ENCODE data around the gene ACKR1.

Gene ACKR1

DNA sequence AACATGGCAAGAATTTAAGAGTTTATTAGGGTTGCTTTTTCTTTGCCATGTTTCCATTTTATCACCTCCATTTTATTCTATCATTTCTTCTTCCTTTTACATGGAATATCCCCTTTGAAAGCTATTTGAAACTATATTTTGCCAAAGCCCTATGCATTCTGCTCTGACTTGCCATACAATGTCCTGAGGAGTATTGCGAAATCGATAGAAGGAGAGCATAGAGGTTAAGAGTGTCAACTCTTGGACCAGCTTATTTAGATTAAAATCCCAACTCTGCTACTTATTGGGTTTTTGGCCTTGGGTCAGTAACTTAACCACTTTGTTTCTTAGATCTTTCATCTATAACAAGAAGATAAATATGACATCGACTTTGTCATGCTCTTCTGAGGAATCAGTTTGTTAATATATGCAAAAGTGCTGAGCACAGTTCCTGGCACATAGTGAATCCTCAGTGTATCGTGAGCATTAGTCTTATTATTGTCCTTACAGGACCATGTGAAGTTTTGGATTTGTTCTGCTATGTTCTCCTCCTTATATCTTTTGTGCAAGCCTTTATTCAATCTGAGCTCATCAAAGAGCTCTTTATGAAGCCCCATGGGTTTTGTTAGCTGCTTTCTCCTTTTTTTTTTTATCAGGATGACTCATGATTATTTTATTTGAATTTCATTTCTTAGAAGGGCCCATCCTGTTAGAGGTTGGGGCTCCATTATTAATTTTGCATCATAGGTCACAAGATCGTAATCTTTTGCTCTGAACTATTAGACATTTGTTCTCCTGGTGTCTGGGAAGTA lies 17.6 kb downstream of the ACKR1 start:
- no peak for DNase-seq (ENCODE audit: low read depth)

DNA sequence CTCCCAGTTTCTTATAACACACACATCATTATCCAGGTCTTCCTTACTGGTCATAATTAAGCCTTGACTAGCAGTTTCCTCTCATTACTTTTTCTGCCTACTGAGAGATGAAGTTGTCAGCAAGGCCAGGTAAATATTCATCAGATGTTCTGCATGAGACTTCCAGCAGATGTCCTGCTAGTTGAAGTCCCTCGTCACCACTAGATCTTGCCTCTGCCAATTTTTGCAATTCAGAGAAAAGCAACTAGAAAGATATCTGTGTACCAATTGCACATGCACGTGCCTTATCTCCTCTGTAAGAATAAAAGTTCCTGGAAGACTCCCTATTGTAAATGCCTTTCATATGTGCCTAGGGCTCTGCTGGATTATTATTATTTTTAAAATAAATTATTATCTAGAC lies 18.3 kb downstream of the ACKR1 start:
- DNase-seq (ENCODE audit: low read depth), result no peak

DNA sequence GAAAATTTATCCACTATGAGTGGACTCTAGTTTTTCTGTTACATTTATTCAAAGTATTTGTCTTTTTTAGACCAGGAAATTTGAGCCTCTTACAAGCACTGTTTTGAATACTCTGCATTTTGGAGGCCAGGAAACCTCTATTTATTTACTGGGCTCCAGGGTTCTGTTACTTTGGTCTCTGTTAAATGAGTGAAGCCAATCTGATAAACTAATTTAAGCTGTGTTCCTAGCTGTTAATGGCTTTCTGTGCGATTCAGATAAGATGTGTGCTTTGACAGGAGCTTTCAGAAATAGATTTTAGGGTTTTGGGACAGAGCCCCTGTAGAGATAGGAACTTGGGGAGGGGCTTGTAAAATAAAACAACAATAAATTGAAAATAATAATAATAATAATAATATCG lies 23.9 kb downstream of the ACKR1 start:
- no peak for DNase-seq (ENCODE audit: low read depth)

DNA sequence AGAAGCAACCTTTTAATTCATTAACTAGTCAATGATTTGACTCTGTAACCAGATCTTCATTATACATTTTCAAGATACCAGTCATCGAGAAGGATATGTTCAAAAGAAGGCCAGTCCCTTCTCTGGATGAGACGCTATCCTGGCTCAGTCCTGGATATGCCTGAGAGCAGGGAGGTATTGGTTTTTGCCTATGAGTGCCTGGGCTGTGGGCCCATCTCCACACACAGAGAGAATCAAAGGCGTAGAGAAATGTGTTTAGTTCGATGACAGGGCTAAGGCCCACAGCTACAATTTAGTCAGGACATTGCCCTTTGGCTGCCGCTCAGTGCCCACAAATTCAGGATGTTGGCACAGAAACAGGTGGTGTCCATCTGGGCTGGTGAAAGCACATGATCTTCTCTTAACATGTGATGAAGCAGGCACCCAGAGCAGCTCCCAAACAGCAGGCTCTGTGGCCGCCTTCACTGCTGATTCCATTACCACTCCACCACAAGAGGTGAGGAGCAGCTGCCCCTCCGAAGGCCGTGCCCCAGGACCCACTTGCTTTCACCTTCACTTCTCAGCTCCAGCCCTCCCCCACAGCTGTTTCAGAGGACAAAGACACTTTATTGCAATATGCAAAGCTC lies 24.7 kb downstream of the ACKR1 start:
- no peak for DNase-seq (ENCODE audit: low read depth)

DNA sequence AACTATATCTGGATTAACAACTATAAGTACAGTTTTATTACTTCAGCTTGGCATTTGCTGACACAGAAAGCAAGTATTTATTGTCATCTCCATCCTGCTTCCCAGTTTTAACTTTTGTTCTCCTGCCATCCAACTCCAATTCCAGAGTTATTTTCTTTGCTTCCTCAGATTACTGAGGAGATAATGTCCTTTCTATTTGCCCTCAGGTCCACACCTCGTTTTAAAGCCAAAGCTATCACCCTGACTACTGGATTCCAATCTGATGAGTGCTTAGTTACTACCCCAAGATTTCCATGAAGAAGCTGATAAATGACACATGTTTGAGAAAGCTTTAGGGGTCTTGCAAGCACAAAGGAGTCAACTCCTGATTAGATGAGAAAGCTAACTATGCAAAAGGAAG lies 25.2 kb downstream of the ACKR1 start:
- DNase-seq (ENCODE audit: low read depth), result no peak

DNA sequence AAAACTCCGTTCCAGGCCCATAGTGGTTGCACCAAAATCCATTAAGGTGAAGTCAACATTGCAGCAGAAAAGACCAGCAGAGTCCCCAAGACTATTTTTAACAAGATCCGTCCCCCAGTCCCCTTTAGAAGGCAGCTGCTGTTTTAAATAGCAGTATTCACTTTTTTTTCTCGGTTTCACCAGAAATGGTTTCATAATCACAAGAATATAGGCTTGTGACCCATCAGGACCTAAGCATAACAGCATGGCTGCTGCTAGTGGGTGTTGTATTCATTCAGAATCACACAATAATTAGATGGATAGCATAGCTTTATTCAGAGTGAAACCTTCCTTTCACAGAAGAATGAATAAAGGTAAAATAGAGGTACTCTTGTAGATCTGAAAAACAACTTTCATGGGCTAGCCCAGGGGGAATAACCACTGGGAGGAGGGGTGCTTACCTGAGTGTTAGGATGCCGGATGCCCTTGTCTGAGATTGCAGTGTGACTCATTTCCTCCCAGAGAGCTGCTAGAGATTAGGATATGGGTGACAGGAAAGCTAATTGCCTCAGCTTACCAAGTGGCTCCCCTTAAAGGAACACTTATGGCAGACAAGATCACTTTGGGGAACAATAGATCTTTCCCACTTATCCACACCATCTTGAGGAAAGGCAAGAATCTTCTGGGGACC lies 35.0 kb downstream of the ACKR1 start:
- DNase-seq (ENCODE audit: low read depth), result no peak

DNA sequence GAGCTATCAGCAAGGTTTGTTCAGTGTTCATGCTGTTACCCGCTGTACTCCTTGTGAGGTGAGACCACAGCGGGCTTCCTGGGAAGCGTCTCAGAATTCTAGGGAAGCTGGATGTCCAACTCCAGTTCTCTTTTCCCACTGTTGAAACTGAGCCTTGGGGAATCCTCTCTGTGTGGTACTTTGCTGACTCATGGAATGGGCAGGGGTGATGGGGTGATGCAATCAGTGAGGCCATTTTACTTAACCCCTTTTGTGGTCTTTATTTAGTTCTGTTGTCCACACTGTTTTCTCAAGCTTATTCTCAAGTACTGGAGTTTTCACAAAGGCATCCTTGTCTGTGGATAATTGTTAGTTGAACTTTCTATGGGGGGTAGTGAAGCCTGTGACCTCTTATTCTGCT lies 42.6 kb downstream of the ACKR1 start:
- no peak for DNase-seq (ENCODE audit: low read depth)

DNA sequence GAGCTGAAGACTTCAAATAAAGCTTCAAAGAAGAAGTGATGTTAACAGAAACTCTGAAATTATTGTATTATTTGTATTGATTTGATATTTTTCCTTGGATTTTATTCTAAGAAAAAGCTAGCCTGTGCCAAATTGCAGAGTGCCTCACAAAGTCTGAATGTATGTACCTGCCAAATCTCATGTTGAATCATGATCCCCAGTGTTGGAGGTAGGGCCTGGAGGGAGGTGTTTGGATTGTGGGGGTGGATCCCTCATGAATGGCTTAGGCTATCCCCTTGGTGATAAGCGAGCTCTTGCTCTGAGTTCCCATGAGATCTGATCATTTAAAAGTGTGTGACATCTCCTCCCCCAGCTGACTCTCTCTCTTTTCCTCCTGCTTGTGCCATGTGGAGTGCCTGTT lies 43.6 kb downstream of the ACKR1 start:
- no peak for DNase-seq (ENCODE audit: low read depth)

DNA sequence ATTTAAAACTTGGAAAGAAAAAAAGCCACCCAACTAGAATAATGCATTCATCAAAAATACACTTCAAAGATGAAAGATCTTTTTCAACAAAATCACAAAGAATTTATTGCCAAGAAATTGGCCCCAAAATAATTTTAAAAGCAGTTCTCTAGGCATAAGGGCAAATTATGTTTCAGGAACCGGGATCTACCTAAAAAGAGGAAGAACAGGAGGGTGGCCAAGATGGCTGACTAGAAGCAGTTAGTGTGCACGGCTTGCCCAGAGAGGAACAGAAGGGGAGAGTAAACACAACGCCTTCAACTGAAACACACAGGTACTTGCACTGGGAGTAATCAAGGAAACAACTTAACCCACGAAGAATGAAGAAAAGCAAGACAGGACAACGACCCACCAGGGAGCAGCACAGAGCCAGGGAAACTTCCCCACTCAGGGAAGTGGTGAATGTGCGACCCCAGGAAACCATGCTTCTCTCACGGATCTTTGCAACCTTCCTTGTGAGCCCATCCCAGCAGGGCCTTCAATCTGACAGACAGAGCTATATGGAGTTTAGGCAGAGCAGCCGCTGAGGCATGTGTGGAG lies 46.1 kb downstream of the ACKR1 start:
- DNase-seq (ENCODE audit: low read depth), result no peak
